Nephron progenitor cell (in vitro differentiated cells): ENCODE results near the gene LYPD3.
"Not testable (repeated sequence)": the region's sequence is repeated elsewhere in the genome, so short reads cannot be mapped to it uniquely, and the experiment has no call there.

Experiments used
- DNase-seq: peaks from one replicate; pipeline ENCODE4 v3.0.0; 2021
- H3K27ac Mint-ChIP-seq: 2 replicates; pipeline ENCODE4 v1.8.0; 2021; ENCODE audit warnings: mild to moderate bottlenecking, moderate library complexity, mixed read lengths
- H3K27me3 Mint-ChIP-seq: 2 replicates; pipeline ENCODE4 v1.8.0; 2021; ENCODE audit warnings: mild to moderate bottlenecking, low read depth, mixed read lengths; ENCODE audit not compliant: poor library complexity
- H3K36me3 Mint-ChIP-seq: 2 replicates; pipeline ENCODE4 v1.8.0; 2021; ENCODE audit warnings: low read depth, mixed read lengths
- H3K4me1 Mint-ChIP-seq: 2 replicates; pipeline ENCODE4 v1.8.0; 2021; ENCODE audit warnings: mixed read lengths
- H3K4me3 Mint-ChIP-seq: 2 replicates; pipeline ENCODE4 v1.8.0; 2021; ENCODE audit warnings: mild to moderate bottlenecking, moderate library complexity, mixed read lengths
- H3K9me3 Mint-ChIP-seq: 2 replicates; pipeline ENCODE4 v1.8.0; 2021; ENCODE audit warnings: mild to moderate bottlenecking, moderate library complexity, mixed read lengths
- TF ChIP-seq, protein P1 (sequence below): fragments of 200-600 bp; sonication (generic); IDR thresholded peaks from 2 replicates; pipeline ENCODE4 v1.5.0; 2021; ENCODE audit warnings: antibody characterized with exemption

Gene LYPD3

DNA sequence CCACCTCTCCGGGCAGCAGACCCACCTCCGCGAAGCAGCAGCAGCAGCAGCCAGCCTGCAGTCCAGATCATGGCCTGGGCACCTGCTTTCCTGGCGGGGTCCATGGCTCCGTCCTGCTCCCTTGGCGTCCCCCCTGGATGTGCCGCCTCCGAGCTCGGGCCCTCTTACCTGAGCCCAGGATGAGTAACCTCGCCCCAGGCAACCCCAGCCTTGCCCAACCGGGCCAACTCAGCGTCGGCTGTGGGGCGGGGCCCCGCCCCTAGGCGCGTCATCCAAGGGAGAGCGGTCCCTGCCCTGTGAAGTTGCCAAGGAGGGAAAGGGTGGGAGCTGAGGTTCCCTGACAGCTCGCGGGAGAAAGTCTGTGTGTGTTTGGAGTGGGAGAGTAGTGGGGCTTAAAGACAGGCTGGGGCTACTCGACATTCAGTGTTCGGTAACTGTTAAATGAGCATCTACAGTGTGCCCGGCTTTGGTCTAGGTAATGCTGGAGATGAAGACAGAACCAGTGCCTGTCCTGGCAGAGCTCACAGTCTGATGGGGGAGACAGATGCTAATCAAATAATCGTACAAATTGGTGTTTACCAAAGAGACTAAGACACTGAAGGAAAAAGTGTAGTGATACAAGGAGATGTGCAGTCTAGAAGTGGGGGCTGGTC lies at the start of gene LYPD3:
Gene LYPD3 (minus strand): TSS at position 141 of the 653 bp plus-strand sequence. CDS start 37 bp downstream, at position 104.
- H3K36me3 Mint-ChIP-seq = peaks cover 4% of the 10 kb centered on the region
- no peak for DNase-seq
- TF ChIP-seq, protein P1, sequence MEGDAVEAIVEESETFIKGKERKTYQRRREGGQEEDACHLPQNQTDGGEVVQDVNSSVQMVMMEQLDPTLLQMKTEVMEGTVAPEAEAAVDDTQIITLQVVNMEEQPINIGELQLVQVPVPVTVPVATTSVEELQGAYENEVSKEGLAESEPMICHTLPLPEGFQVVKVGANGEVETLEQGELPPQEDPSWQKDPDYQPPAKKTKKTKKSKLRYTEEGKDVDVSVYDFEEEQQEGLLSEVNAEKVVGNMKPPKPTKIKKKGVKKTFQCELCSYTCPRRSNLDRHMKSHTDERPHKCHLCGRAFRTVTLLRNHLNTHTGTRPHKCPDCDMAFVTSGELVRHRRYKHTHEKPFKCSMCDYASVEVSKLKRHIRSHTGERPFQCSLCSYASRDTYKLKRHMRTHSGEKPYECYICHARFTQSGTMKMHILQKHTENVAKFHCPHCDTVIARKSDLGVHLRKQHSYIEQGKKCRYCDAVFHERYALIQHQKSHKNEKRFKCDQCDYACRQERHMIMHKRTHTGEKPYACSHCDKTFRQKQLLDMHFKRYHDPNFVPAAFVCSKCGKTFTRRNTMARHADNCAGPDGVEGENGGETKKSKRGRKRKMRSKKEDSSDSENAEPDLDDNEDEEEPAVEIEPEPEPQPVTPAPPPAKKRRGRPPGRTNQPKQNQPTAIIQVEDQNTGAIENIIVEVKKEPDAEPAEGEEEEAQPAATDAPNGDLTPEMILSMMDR = no peak
- no peaks in the 10 kb centered on the region for H3K9me3 Mint-ChIP-seq
- peaks cover 16% of the 10 kb centered on the region for H3K4me1 Mint-ChIP-seq
- H3K4me3 Mint-ChIP-seq = peak within 1 kb of the TSS; percentile 90
- peaks cover 66% of the 10 kb centered on the region for H3K27me3 Mint-ChIP-seq
- H3K27ac Mint-ChIP-seq = no peak within 1 kb of the TSS

DNA sequence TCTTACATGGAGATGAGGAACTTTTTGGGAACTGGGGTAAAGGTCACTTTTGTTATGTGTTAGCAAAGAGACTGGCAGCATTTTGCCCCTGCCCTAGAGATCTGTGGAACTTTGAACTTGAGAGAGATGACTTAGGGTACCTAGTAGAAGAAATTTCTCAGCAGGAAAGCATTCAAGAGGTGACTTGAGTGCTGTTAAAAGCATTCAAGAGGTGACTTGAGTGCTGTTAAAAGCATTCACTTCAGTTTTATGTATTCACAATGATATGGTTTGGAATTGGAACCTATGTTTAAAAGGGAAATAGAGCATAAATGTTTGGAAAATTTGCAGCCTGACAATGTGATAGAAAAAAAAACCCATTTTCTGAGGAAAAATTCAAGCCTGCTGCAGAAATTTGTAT lies 47.0 kb upstream of the LYPD3 start:
- H3K9me3 Mint-ChIP-seq, H3K27me3 Mint-ChIP-seq, DNase-seq, H3K4me1 Mint-ChIP-seq, H3K4me3 Mint-ChIP-seq, H3K27ac Mint-ChIP-seq: not testable (repeated sequence)
- H3K36me3 Mint-ChIP-seq = peaks cover 61% of the 10 kb centered on the region

DNA sequence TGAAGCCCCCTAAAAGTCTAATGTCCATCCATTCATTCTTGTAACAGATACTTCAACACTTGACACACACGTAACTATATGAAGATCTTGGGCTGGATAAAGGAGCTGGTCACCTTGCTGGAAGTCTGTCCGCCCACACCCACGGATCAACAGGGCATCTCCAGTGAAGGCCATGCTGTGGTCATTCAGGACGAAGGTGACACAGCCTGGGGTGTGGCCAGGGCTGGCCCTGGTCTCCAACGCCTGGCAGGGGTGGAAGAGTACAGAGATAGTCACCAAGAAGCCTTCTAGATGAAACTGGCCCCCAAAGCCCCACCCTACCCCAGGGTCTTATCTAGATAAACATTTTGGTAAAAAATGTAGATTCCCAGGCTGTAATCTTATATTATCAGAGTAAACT lies 45.9 kb upstream of the LYPD3 start:
- H3K36me3 Mint-ChIP-seq = peaks cover 61% of the 10 kb centered on the region
- H3K4me1 Mint-ChIP-seq = no peaks in the 10 kb centered on the region
- H3K4me3 Mint-ChIP-seq = no peak overlapping the region
- peaks cover 6% of the 10 kb centered on the region for H3K27me3 Mint-ChIP-seq
- TF ChIP-seq, protein P1 = no peak
- H3K9me3 Mint-ChIP-seq = peaks cover 7% of the 10 kb centered on the region
- no peak for DNase-seq
- H3K27ac Mint-ChIP-seq = no peak overlapping the region

DNA sequence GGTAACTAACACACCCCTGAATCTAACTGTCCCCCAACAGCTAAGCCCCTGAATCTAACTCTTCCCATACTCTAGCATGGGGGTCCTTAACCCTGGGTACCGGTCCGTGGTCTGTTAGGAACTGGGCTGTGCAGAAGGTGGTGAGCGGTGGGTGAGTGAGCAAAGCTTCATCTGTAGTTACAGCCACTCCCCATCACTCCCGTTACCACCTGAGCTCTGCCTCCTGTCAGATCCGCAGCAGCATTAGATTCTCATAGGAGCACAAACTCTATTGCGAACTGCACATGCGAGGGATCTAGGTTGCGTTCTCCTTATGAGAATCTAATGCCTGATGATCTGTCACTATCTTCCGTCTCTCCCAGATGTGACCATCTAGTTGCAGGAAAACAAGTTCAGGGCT lies 45.3 kb upstream of the LYPD3 start:
- peaks cover 10% of the 10 kb centered on the region for H3K27me3 Mint-ChIP-seq
- H3K27ac Mint-ChIP-seq = no peak overlapping the region
- peaks cover 7% of the 10 kb centered on the region for H3K9me3 Mint-ChIP-seq
- peaks cover 58% of the 10 kb centered on the region for H3K36me3 Mint-ChIP-seq
- DNase-seq = no peak
- no peaks in the 10 kb centered on the region for H3K4me1 Mint-ChIP-seq
- no peak overlapping the region for H3K4me3 Mint-ChIP-seq
- TF ChIP-seq, protein P1 = no peak

DNA sequence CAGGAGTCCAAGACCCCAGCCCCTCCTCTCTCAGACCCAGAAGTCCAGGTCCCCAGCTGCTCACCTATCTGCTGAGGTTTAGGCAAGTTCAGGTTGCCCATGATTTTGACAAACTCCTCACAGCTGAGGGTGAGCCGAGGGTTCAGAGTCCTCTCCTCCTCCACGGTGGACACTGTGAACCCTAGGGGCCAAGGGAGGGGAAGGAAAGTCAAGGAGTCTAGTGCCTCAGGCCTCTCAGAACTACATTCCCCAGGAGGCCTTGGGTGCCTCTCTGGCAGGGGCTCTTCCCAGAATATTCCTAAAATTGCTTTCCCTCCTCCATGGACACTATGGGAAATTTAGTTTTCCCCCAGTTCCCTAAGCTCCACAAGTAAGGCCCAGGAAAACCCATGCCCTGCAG lies 42.5 kb upstream of the LYPD3 start:
- peaks cover 7% of the 10 kb centered on the region for H3K9me3 Mint-ChIP-seq
- H3K27me3 Mint-ChIP-seq = peaks cover 28% of the 10 kb centered on the region
- TF ChIP-seq, protein P1 = no peak
- peaks cover 19% of the 10 kb centered on the region for H3K4me1 Mint-ChIP-seq
- H3K27ac Mint-ChIP-seq = peak overlapping the region; percentile 92
- H3K36me3 Mint-ChIP-seq = peaks cover 48% of the 10 kb centered on the region
- no peak overlapping the region for H3K4me3 Mint-ChIP-seq
- no peak for DNase-seq

DNA sequence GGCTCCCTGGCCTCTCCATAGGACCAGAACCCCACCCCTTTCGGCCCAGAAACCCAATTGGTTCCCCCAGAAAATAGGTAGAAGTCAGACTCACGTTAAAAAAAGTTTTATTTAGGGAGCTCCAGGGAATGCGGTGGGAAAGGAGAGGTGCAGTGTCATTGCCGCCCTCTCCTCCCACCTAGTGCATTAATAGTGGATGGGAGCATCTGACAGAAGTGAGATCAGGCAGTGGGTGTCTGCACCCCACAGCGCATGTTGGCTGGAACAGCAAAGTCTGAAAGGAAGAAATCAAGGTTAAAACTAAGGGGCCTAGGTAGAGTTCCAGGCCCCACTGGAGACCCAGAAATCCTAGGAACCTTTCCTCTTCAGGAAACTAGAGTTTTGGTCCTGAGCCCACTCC lies 41.2 kb upstream of the LYPD3 start:
- H3K4me1 Mint-ChIP-seq = peaks cover 28% of the 10 kb centered on the region
- H3K36me3 Mint-ChIP-seq = peaks cover 37% of the 10 kb centered on the region
- peaks cover 40% of the 10 kb centered on the region for H3K27me3 Mint-ChIP-seq
- no peak for DNase-seq
- no peak overlapping the region for H3K27ac Mint-ChIP-seq
- TF ChIP-seq, protein P1 = no peak
- H3K4me3 Mint-ChIP-seq = no peak overlapping the region
- no peaks in the 10 kb centered on the region for H3K9me3 Mint-ChIP-seq
